Kasumi-1 (cell line): Measurements from ENCODE around the gene KLK7.

Source experiments
- DNase-seq, 2 experiments: peaks; one replicate each; lab custom pipeline; 2025; lab: John Stamatoyannopoulos, UW

Gene KLK7

DNA sequence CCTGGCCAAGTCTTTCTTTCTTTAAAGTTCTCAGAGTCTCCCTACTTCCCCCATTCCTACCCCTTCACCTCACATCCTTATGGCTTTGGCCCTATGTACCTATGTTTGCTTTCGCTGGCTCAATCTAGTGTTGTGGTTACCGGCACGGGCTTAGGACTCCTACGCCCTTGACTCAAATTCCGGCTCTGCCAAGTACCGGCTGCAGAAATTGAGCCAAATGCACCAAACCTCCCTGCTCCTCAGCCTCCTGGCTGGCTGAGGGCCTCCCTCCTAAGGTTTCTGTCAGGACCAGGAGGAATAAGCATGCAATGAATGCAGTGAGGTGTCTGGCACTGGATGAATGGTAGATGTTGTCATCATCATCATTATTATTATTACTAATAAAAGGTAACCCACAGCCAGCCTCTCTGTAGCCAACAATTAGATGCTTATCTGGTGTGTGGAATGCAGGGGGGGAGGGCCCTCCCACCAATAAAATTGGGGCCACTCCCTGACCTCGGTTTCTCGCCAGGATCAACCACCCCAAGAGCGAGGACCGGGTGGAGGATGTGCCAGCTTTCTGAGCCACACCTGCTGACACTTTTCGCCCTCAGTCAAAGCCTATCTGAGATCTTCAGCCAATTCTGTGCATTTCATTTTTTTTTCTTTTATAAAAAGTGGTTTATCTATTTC lies 51.6 kb downstream of the KLK7 start:
- no peak for DNase-seq

DNA sequence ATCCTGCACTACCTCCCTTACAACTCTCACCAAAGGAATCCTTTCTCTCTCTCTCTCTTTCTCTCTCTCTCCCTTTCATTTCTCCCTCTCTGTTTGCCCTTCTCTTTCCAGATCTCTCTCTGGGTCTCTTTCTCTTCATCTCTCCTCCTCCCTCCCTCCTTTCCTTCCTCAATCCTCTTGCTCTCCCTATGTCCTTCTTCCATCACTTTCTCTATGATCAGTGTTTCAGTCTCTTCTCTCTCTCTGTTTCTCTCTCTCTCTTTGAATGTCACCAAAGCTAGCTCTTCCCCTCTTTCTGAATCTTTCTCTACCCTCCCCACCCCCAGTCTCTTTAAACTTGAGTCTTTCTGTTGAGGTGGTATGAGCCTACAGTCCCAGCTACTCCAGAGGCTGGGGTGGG lies 52.7 kb downstream of the KLK7 start:
- no peak for DNase-seq

DNA sequence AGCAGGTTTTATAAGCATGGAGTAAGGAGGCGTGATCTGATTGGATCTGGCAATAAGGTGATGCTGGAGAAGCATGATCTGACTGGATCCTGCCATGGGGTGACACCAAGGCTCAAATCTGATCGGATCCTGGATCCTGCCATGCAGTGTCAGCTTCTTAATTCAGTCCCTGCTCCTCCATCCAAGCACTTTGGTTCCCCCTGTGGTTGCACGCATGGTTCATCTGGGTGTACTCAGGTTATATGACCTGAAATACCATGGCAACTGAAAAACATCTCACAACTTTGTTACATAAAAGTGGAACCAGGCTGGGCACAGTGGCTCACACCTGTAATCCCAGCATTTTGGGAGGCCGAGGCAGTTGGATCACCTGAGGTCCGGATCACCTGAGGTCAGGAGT lies 54.9 kb downstream of the KLK7 start:
- DNase-seq, result no peak
